NCI-H146 treated with DMSO at 0.1 percent for 48 hours (cell line): Measurements from ENCODE around the gene HAUS2.

Source experiments
- DNase-seq: peaks from one replicate; lab custom pipeline; 2025; ENCODE audit not compliant: unreplicated experiment; lab: John Stamatoyannopoulos, UW

Gene HAUS2

GRCh38 chr15:42605796-42606195 is 57.2 kb downstream of the HAUS2 start:
- no peak for DNase-seq

- DNase-seq, result no peak
Measured at GRCh38 chr15:42608110-42608531, 59.5 kb downstream of the HAUS2 start.

DNA sequence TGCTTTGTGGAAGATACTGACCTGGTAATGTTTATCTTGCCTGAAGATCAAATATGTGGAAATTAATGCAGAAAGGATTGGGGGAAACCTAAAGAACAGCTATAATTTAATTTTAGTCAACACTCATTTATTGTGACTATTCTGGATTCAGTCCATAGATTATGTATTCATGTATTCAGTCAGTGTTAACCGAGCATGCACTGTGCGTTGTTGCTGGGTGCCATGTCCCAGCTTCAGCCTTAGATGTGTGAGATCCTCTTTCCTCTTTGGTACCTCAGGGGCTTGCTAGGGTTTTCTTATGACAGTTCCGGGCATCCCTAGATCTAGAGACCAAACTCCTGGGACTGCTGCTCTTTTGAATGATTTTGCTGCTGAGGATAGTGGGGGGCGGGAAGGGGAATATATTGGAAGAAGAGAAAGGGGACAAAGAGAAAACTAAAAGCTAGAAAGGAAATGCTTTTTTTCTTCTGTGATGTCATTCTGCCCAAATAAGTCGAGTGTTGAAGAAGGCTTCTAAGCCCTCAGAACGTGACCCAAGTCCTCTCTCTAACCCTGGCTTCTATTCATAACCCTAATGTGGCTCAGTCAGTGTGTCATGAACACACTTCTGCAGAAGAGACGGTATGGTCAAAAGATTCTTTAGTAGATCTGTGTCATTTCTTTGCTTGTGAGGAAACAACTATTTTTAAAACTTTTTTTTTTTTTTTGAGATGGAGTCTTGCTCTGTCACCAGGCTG is 60.3 kb downstream of the HAUS2 start:
- DNase-seq, result no peak

DNA sequence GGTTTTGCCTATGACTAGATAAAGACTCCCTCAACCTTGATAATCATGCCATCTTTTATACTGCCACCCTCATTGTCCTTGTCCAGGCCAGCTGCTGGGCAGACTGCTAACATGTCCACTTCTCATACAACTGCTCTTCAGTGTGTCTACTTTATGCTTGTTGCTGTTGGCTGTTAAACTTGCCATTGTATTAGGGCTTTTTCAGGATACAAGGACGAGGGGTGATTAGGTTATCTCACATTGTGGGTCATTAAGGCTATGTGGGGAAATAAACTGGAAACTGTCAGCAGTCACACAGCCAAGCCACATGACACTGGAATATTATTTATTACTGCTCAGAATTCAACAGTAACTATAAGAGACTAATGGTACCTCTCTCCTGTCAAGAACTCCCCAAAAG is 62.9 kb downstream of the HAUS2 start:
- no peak for DNase-seq

GRCh38 chr15:42612367-42612912 is 63.8 kb downstream of the HAUS2 start:
- DNase-seq, result no peak

DNA sequence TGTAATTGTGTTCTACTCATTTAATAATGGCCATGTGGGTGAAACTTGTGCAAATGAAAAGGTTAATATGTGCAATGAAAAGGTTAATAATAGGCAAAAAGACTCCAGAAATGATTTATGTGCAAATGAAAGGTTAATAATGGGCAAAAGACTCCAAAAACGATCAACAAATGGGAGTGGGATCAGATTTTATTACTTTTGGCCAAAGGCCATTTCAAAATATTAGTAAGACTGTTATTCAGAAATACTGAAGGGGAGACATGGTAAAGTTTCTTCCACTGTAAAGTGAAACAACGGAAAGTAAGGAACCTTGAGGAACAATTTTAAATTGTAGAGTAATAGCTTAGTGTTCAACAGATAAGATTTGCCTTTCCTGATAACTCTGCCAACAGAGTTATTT is 67.5 kb downstream of the HAUS2 start:
- DNase-seq, result no peak
